Lower lobe of right lung (tissue), 2 donors: ENCODE measurements around the gene PCNX4. TPM values are rescaled to one million over a fixed set of nuclear protein-coding genes. Genes with fewer than 3 reads are reported as not detected.
A peak's percentile ranks its signal among the peaks of the same experiment; 100 is the strongest.

ENCODE experiments used
- ATAC-seq, 2 donors: fragments of 200-7000 bp; cut with Tn5 transposase; one replicate each; pipeline ENCODE4 v1.9.1; 2020 to 2022; ENCODE audit warnings: mild to moderate bottlenecking in 2 of 2, moderate library complexity in 2 of 2
- DNase-seq: peaks from one replicate; pipeline ENCODE4 v3.0.0-alpha.2; 2020
- H3K27ac ChIP-seq: fragments of 200-600 bp; one replicate; pipeline ENCODE4 v1.8.0; 2022
- H3K27me3 ChIP-seq: fragments of 200-600 bp; one replicate; pipeline ENCODE4 v1.8.0; 2022; ENCODE audit warnings: low read depth
- H3K36me3 ChIP-seq: fragments of 200-600 bp; one replicate; pipeline ENCODE4 v1.8.0; 2022; ENCODE audit warnings: mild to moderate bottlenecking
- H3K4me1 ChIP-seq: fragments of 200-600 bp; one replicate; pipeline ENCODE4 v1.8.0; 2022
- H3K4me3 ChIP-seq: fragments of 200-600 bp; one replicate; pipeline ENCODE4 v1.8.0; 2022; ENCODE audit warnings: mild to moderate bottlenecking
- H3K9me3 ChIP-seq: fragments of 200-600 bp; one replicate; pipeline ENCODE4 v1.8.0; 2022
- CTCF ChIP-seq: fragments of 200-600 bp; IDR thresholded peaks from one replicate; pipeline ENCODE4 v1.8.0; 2022; ENCODE audit warnings: antibody characterized with exemption, mild to moderate bottlenecking
- intact Hi-C: fragments of 100-400 bp; cut with DNase I; formaldehyde crosslinking; loops from one replicate; pipeline ENCODE4 v1.11.0; 2022
- total RNA-seq: library from RNA; stranded (reverse); fragmentation: NEBNext Ultra II Directional; extraction: Animal tissue kit (Norgen Biotek cat#: 25700); gene quantifications from one replicate; pipeline ENCODE4 v1.2.1, GENCODE V29; 2021
- donor health status: DM: no; HTN: yes; CAD: no; lungs with severe emphysema.

Gene PCNX4
- total RNA-seq, 1 donor from 2014 or later: 36.1 TPM

DNA sequence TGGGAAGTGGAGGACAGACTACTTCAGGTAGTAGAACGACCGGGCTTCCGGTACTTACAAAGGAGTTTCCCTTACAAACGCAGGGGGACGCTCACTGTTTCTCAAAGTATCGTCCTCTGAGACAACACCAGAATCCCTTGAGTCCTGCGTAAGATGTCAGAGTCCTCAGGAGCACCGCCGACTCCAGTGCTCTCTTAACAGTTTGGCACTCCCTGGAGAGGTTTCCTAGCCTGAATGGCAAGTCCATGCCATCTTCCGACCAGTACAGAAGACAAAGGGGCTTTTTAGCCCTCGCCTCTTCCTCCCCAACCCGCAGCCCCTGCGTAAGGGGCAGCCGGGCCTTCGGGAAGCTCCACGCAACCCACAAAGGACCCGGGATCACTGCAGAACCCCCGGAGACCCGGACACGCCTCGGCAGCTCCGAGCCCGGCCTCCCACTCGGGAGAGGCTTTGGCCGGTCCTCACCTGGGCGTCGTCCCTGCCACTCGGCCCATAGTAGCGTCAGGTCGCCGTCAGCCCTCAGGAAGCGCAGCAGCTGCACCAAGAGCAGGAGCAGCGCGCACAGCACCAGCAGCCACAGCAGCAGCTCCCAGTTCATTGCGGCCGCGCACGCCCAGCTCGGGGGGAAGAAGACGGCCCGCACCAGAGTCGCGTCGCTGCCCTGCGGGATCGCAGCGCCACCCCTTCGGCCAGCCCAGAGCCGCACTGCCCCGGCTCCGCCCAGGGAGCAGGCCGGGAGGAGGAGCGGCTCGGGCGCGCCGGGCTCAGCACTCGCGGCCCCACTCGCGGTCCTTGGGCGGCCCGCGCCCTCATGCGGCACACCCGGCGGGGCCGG lies 73.2 kb downstream of the PCNX4 start, which contains the start of gene DHRS7:
Gene DHRS7, minus strand, starts transcription at position 687 of the 835 bp plus-strand sequence. Its CDS starts 89 bp downstream, at position 598.
- Histone ChIP-seq H3K4me1 (peaks cover 35% of the 10 kb centered on the region), H3K9me3 (no peaks in the 10 kb centered on the region), H3K4me3 (peak within 1 kb of the TSS; percentile 88), H3K36me3 (no peaks in the 10 kb centered on the region), H3K27ac (peak within 1 kb of the TSS; percentile 96), H3K27me3 (no peaks in the 10 kb centered on the region)
- intact Hi-C loops: no loop called here
- peak; percentile 60 for TF ChIP-seq CTCF
- ATAC-seq (peak; percentile 99), DNase-seq (peak; percentile 92)

- Histone ChIP-seq H3K27me3 (no peaks in the 10 kb centered on the region), H3K36me3 (no peaks in the 10 kb centered on the region), H3K9me3 (no peaks in the 10 kb centered on the region), H3K27ac (peak overlapping the region; percentile 96), H3K4me3 (peak overlapping the region; percentile 88), H3K4me1 (peaks cover 34% of the 10 kb centered on the region)
- intact Hi-C loops: no loop called here
- DNase-seq (no peak), ATAC-seq (no peak)
- no peak for TF ChIP-seq CTCF
Observed at GRCh38 chr14:60165547-60165876, 73.8 kb downstream of the PCNX4 start.

GRCh38 chr14:60166142-60166541 lies 74.4 kb downstream of the PCNX4 start:
- Histone ChIP-seq H3K4me3 (peak overlapping the region; percentile 88), H3K27ac (peak overlapping the region; percentile 96), H3K4me1 (peaks cover 33% of the 10 kb centered on the region), H3K36me3 (no peaks in the 10 kb centered on the region), H3K27me3 (no peaks in the 10 kb centered on the region), H3K9me3 (no peaks in the 10 kb centered on the region)
- no peak for TF ChIP-seq CTCF
- no peak for ATAC-seq
- no peak for DNase-seq
- intact Hi-C loops: no loop called here

DNA sequence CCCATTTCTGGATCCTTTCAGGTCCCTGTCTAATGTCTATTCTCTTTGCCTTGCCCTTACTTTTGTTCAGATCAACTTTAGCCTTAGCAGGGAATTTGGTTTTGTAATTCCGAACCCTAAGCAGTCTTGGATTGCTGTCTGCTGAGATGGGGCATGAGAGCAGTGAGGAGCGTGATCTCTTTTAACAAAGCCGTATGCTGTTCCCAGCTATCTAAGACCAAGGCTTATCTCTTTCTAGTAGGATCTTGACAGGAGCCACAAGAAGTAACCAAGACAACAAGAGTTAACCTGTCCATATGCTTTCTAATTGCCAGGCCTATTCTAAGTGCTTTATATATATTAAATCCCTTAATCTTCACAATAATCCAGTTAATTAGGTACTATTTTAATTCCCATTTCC lies 78.0 kb downstream of the PCNX4 start:
- no peak overlapping the region for H3K27ac ChIP-seq
- H3K36me3 ChIP-seq: no peaks in the 10 kb centered on the region
- no peaks in the 10 kb centered on the region for H3K9me3 ChIP-seq
- TF ChIP-seq CTCF: no peak
- DNase-seq (no peak), ATAC-seq (no peak)
- H3K4me3 ChIP-seq: no peak overlapping the region
- H3K27me3 ChIP-seq: no peaks in the 10 kb centered on the region
- intact Hi-C loops: no loop called here
- peaks cover 7% of the 10 kb centered on the region for H3K4me1 ChIP-seq

DNA sequence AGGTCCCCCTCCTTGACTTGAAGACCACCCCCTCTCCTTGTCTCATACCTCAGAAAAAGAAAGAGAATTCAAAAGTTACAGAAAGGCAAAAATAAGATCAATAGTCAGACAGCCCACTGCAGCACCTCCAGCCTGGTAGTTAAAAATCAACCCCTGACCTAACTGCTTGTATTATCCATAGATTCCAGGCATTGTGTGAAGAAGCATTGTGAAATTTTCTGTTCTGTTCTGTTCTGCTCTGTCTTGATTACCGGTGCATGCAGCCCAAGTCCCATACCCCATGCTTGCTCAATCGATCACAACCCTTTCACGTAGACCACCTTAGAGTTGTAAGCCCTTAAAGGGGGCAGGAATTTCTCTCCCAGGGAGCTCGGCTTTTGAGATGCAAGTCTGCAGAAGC lies 79.2 kb downstream of the PCNX4 start:
- intact Hi-C loops: no loop called here
- no peak for DNase-seq
- Histone ChIP-seq H3K9me3 (no peaks in the 10 kb centered on the region), H3K4me1 (peaks cover 3% of the 10 kb centered on the region), H3K36me3 (no peaks in the 10 kb centered on the region), H3K27me3 (no peaks in the 10 kb centered on the region), H3K27ac (no peak overlapping the region), H3K4me3 (no peak overlapping the region)
- no peak for ATAC-seq
- TF ChIP-seq CTCF: no peak
